DMS114 treated with DMSO at 0.1 percent for 48 hours (cell line): Measurements from ENCODE around the gene TTLL11.
"Not testable (repeated sequence)": the region's sequence is repeated elsewhere in the genome, so short reads cannot be mapped to it uniquely, and the experiment has no call there.

Experiments
- DNase-seq: peaks from one replicate; lab custom pipeline; 2025; ENCODE audit not compliant: unreplicated experiment; lab: John Stamatoyannopoulos, UW

TTLL11 gene

DNA sequence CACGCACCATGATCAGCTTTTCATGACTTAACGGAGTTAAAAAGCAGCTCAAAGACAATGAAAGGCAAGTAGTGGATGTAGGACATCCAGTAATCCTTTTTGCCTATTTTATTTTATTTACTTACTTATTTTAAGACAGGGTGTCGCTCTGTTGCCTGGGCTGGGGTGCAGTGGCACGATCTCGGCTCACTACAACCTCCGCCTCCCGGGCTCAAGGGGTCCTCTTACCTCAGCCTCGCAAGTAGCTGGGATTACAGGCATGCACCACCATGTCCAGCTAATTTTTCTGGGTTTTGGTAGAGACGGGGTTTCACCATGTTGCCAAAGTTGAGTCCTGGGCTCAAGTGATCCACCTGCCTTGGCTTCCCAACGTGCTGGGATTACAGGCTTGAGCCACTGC lies 292.7 kb downstream of the TTLL11 start:
- no peak for DNase-seq

- no peak for DNase-seq
Observed at GRCh38 chr9:121798941-121799340, 294.2 kb downstream of the TTLL11 start.

- DNase-seq, result no peak
Observed at GRCh38 chr9:121797081-121797480, 296.0 kb downstream of the TTLL11 start.

- not testable (repeated sequence) for DNase-seq
Observed at GRCh38 chr9:121794334-121794733, 298.8 kb downstream of the TTLL11 start.

GRCh38 chr9:121792476-121792875 lies 300.6 kb downstream of the TTLL11 start:
- not testable (repeated sequence) for DNase-seq

DNA sequence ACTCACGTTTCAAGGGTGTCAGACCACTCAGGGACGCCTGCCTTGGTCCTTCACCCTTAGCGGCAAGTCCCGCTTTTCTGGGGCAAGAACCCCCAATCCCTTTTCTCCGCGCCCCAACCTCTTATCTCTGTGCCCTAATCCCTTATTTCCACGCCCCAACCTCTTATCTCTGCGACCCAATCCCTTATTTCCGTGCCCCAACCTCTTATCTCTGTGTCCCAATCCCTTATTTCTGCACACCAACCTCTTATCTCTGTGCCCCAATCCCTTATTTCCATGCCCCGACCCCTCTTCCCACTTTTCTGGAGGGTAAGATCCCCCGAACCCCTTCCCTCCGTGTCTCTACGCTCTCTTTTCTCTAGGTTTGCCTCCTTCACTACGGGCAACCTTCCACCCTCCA lies 302.3 kb downstream of the TTLL11 start:
- DNase-seq, result no peak

DNA sequence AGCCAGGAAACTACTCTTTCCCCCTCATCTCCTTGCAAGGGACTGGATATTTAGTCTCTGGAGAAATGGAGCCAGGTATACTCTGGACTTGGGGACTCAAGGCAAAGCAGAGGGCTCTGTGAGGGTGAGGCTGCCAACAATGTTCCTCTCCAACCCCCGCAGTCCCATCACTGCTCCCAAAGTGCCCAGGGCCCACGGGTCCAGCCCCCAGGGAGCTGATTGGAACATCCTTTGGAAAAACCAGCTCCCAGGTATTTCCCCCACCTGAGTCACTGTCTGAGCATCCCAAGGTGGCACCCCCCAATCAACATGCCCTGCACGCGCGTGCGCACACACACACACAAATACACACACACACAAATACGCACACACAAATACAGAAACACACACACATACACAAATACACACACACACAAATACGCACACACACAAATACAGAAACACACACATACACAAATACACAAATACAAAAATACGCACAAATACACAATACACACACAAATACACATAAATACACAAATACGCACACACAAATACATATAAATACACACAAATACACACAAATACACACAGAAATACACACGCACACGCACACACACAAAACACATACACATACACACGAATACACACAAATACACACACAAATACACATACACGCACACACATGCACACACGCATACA lies 304.3 kb downstream of the TTLL11 start:
- DNase-seq, result no peak

DNA sequence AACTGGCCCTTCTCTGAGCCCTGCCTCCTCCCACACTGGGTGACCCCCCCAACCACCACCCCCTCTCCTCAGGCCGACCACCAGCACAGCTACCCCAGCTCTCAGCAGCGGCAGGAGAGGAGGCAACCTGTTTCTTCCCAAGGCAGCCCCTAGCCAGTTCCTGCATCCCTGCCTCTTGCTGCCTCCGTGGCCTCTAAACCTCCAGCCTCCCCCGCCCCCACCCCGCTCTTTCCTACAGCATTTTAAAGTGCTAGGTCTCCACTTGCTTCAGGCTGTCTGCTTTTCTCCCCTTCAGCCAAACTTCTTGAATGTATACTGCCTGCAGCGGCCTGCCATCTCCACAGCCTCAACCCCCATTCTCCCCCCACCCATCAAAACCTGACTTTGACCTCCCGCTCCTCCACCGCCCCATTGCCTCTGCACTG lies 306.1 kb downstream of the TTLL11 start:
- no peak for DNase-seq

DNA sequence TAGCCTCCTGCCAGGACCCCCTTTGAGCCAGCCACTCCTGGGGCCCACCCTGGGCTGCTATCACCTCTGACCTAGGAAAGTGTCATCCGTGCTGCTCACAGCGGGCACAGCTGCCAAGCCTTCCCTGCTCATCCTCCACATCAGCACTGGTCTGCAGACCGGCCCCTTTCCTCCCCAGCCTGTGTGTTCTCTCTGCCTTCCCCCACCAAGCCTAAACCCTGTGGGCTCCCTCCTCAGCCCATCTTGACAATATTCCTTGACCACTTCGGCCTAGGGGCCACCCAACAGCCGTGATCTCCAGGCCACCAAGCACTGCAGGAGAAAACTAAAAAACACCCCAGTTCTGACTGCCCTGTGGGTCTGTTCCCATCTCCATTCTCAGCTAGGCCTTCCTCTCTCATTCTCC lies 306.6 kb downstream of the TTLL11 start:
- no peak for DNase-seq

DNA sequence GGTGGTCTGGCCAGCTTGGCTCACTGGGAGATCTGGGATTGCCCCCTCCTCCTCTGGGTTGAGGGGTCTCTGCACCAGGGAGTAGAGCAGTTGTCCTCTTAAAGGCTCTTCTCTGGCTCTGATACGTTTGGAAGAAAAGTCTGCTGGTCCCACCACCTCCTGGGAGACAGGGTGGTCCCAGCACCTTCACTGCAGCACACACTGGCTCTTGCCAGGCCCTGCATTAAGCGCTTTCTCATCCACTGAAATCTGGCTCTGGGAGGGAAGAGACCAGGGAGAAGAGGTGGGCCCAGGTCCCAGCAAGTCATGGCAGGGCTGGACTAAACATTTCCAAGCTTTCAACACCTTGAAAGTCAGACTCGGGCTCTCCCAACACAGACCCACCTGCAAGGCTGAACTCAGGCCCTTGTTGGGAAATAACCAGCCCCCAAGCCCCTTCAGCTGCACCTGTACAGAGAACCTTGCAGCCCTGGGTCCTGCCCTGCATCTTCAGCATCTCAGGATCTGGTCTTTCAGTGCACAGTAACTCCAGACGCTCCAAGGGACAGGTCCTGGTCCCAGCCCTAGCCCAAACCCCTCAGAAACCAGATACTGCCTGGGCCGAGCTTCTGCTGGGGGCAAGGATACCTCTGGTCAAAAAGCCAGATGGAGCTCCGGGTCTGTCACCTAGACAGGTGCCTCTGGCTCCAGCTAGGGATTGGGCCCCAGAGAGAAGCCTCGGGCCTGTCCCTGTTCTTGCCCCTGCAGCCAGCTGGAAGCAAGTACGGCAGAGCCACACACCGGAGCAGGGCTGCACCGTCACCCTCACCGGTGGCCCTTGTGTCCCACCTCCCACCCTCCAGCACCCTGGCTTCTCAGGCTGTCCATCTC lies 307.2 kb downstream of the TTLL11 start:
- DNase-seq, result no peak

DNA sequence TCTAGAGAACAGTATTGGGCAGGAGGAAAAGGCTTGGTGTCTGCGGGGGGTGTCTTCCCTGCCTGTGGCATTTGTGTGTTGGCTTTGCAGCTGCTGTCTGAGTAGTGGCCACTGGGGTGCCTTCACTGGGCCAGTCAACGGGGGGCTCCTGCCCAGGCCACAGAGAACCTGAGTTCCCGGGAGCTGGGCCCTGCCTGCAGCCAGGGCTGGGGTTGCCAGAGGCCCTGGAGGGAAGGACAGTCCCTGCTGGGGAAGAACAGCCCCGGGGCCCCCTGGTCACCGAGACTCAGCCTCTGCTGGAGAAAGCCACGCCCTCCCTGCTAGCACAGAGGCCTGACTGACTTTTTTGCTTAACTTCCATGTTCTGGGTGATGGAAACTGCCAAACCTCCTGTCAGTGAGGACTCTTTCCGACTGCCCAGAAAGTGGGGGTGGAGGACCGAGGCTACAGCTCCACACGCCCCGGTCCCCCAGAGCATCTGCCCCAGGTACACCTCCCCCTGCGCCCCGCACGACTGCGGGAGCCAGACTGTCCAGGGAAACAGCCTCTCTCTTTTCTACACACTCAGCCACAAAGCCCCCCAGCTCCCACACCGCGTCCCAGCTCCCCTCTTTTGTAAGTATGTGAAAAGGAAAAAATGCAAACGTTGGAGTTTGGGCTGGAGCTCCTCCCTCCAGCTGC lies 308.2 kb downstream of the TTLL11 start:
- no peak for DNase-seq

GRCh38 chr9:121783521-121784507 lies 309.3 kb downstream of the TTLL11 start:
- DNase-seq, result no peak

- DNase-seq, result no peak
Observed at GRCh38 chr9:121783111-121783510, 310.0 kb downstream of the TTLL11 start.

DNA sequence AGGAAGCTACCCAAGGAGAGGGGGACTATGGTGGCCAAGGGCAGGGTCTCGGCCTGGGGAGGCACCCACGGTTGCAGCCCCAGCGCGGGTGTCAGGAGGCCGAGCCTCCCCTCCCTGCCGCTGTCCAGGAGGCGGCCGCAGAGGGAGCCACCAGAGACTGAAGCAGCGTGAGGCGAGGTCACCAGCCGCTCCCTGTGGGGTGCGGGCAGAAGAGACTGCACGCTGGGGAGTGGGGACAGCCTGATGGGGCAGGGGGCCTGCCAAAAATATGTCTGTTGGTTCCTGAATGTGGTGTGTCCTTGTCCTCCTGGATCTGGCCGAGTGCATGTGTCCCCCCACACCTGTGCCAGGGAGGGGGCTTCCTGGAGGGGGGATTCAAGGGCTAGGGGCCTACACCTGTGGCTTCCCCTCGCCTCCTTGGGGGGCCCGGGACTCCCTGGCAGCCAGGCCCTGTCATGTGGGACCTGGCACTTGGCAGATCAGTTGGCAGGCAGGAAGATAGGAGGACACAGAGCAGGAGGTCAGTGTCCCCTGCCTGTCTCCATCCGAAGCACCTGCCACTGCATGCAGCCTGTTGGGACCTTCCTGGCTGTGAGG lies 310.5 kb downstream of the TTLL11 start:
- no peak for DNase-seq

- no peak for DNase-seq
Observed at GRCh38 chr9:121781701-121782464, 311.2 kb downstream of the TTLL11 start.

DNA sequence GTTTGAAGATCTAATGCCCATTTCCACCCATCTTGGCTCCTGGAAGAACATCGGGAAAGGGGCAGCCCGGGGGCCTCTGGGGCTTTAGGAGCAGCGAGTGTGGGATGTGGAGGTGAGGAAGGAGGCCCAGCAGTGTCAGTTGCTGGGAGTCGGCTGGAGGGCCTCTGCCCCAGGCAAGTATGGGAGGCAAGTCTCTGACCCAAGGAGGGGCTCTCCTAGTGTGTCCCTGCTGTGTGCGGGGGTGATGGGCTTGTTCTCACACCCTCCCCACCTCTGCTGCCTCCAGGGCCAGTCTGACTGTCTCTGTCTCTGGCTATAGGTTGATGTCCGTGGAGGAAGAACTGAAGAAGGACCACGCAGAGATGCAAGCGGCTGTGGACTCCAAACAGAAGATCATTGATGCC lies 312.0 kb downstream of the TTLL11 start:
- DNase-seq, result no peak

- no peak for DNase-seq
Observed at GRCh38 chr9:121780177-121781040, 312.7 kb downstream of the TTLL11 start.

- DNase-seq, result no peak
Observed at GRCh38 chr9:121779381-121780117, 313.6 kb downstream of the TTLL11 start.
